Fibroblast of skin of left biceps (primary cell): Measurements from ENCODE around the gene SAP30L.

Source experiments
- DNase-seq, 2 experiments: peaks; one replicate each; pipeline ENCODE4 v3.0.0-alpha.2; 2013; ENCODE audit warnings: low read depth in 2 of 2

SAP30L gene

DNA sequence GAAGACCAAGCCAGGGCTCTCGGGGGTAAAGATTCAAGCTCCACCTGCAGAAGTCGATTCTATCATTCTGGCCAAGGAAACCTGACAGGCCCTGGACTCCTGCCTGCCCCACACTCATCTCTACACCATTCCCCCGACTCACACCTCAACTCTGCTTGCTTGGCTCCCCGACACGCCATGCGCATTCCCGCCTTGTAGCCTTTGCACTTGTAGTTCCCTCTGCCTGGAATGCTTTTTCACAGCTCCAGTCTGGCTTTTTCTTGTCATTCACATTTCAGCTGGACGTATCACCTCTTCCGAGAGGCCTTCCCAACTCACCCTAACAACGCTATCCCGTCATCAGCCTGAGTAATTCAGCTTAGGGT lies 60.9 kb downstream of the SAP30L start:
- DNase-seq: no peak

DNA sequence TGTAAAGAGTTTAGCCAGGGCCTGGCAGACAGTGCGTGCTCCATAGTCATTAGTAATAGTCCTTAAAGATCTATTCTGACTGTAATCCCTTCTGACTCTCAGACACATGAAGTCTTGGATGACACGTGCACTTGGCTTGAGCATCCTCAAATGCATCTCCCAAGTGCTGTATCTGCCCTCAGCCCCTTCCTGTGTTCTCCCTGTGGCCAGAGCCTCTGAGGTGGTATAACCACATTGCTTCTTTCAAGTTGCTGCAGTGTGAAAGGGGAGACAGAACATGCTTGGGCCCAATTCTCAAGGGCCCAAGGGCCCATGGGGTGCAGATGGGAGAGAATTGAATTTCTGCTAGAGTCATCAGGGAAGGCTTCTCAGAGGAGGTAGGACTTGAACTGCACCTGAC lies 62.3 kb downstream of the SAP30L start:
- no peak for DNase-seq

DNA sequence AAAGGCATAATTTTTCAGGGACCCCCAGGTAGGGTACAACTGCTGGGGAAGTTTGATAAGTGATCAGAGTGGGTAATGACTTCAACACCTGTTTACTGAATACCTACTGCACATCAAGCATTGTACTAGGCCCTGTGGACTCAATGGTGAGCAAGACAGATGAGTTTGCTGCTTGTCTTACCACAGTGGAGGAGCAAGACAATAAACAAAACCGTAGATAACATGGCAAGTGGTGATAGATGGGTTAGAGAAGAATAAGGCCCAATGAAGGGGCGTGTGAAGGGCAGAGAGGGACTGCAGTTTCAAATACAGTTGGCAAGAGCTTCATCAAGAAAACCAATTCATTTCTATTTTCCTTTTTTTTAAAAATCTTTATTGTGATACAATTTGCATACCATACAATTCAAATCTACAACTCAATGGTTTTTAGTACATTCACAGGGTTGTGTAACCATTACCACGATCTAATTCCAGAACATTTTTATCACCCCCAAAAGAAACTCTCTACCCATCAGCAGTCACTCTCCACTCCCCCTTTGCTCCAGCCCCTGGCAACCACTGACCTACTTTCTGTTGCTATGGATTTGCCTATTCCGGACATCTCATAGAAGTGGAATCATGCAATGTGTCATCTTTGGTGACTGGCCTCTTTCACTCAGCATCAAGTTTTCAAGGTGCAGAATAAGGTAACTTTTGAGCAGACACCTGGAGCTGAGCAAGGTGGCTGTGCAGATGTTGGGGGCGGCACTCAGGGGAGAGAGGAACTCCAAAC lies 64.2 kb downstream of the SAP30L start:
- no peak for DNase-seq
